Measurements from ENCODE around the gene BARHL1.

DNA sequence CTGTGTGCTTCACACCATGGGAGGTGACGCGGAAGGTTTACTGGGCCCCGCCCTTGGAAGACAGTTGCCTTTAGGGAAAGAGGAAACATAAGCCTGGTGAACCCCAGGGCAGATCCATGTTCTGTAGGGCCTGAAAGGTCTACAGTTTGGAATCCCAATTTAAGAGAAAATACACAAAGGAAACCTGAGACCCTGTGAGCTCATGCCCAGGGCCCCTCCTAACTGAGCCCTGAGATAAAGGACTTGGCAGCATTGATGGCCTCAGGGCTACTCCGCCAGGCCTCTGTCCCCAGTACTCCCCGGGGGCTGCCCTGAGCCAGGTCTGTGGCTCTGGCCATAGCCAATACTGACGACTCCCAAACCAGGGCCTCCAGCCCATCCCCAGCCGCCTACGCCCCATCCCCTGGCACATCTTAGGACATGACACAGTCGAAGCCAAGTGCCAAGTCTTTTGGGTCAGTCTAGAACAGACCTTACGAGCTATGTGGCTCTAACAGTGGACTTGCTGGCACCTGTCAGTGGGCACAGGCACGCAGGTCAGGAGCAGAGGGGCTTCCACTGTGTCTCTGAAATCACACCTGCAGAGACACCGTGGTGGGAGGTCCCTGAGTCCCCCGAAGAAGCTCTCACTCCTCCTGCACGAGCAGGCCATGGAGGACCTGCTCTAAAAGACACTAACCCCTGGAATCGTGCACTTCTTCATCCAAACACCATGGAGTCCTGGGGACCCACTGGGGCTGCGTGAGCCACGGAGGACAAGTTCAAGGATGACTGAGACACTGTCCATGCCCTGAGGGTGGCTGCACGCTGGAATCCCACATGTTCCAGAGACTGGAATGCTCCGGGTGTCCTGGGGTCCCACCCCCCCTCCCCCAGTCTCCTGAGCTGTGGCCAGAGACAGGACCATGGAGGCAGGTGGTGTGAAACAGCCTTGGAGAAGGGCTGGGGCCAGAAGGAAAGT is 40.3 kb upstream of the BARHL1 start:
- TF ChIP-seq, protein P1, sequence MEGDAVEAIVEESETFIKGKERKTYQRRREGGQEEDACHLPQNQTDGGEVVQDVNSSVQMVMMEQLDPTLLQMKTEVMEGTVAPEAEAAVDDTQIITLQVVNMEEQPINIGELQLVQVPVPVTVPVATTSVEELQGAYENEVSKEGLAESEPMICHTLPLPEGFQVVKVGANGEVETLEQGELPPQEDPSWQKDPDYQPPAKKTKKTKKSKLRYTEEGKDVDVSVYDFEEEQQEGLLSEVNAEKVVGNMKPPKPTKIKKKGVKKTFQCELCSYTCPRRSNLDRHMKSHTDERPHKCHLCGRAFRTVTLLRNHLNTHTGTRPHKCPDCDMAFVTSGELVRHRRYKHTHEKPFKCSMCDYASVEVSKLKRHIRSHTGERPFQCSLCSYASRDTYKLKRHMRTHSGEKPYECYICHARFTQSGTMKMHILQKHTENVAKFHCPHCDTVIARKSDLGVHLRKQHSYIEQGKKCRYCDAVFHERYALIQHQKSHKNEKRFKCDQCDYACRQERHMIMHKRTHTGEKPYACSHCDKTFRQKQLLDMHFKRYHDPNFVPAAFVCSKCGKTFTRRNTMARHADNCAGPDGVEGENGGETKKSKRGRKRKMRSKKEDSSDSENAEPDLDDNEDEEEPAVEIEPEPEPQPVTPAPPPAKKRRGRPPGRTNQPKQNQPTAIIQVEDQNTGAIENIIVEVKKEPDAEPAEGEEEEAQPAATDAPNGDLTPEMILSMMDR (IDR thresholded peaks at IDR 0.05) = no peak
- TF ChIP-seq TEAD4 (CRISPR knock-in tag; IDR thresholded peaks at IDR 0.05) (no peak), CREM (CRISPR knock-in tag; IDR thresholded peaks at IDR 0.05) (no peak), CREB1 (CRISPR knock-in tag; IDR thresholded peaks at IDR 0.05) (no peak), NR2C2 (CRISPR knock-in tag; IDR thresholded peaks at IDR 0.05) (no peak), ESRRA (CRISPR knock-in tag; IDR thresholded peaks at IDR 0.05; ENCODE audit: borderline replicate concordance) (no peak), TP53 (CRISPR knock-in tag; IDR thresholded peaks at IDR 0.05) (no peak), ETV6 (CRISPR knock-in tag; IDR thresholded peaks at IDR 0.05) (no peak)
- TF ChIP-seq, protein P2, sequence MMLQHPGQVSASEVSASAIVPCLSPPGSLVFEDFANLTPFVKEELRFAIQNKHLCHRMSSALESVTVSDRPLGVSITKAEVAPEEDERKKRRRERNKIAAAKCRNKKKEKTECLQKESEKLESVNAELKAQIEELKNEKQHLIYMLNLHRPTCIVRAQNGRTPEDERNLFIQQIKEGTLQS (CRISPR knock-in tag; conservative IDR thresholded peaks at IDR 0.05) = no peak
- TF ChIP-seq, protein P3, sequence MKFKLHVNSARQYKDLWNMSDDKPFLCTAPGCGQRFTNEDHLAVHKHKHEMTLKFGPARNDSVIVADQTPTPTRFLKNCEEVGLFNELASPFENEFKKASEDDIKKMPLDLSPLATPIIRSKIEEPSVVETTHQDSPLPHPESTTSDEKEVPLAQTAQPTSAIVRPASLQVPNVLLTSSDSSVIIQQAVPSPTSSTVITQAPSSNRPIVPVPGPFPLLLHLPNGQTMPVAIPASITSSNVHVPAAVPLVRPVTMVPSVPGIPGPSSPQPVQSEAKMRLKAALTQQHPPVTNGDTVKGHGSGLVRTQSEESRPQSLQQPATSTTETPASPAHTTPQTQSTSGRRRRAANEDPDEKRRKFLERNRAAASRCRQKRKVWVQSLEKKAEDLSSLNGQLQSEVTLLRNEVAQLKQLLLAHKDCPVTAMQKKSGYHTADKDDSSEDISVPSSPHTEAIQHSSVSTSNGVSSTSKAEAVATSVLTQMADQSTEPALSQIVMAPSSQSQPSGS (CRISPR knock-in tag; IDR thresholded peaks at IDR 0.05; ENCODE audit: borderline replicate concordance, low read depth) = no peak
- TF ChIP-seq, protein P4, sequence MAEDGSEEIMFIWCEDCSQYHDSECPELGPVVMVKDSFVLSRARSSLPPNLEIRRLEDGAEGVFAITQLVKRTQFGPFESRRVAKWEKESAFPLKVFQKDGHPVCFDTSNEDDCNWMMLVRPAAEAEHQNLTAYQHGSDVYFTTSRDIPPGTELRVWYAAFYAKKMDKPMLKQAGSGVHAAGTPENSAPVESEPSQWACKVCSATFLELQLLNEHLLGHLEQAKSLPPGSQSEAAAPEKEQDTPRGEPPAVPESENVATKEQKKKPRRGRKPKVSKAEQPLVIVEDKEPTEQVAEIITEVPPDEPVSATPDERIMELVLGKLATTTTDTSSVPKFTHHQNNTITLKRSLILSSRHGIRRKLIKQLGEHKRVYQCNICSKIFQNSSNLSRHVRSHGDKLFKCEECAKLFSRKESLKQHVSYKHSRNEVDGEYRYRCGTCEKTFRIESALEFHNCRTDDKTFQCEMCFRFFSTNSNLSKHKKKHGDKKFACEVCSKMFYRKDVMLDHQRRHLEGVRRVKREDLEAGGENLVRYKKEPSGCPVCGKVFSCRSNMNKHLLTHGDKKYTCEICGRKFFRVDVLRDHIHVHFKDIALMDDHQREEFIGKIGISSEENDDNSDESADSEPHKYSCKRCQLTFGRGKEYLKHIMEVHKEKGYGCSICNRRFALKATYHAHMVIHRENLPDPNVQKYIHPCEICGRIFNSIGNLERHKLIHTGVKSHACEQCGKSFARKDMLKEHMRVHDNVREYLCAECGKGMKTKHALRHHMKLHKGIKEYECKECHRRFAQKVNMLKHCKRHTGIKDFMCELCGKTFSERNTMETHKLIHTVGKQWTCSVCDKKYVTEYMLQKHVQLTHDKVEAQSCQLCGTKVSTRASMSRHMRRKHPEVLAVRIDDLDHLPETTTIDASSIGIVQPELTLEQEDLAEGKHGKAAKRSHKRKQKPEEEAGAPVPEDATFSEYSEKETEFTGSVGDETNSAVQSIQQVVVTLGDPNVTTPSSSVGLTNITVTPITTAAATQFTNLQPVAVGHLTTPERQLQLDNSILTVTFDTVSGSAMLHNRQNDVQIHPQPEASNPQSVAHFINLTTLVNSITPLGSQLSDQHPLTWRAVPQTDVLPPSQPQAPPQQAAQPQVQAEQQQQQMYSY (CRISPR knock-in tag; IDR thresholded peaks at IDR 0.05) = no peak

All from WTC11 (cell line).